K562 (cell line): ENCODE results near the gene PYGL. TPM values are rescaled to one million over a fixed set of nuclear protein-coding genes. Genes with fewer than 3 reads are reported as not detected.
A peak's percentile ranks its signal among the peaks of the same experiment; 100 is the strongest.

Experiments
- ARNT ChIP-seq, 2 experiments: fragments of 450-650 bp; IDR thresholded peaks; 2 replicates each; pipeline ENCODE4 v1.6.1; 2016; ENCODE audit warnings: mild to moderate bottlenecking in 1 of 2
- ATF7 ChIP-seq: fragments of 450-650 bp; IDR thresholded peaks from 2 replicates; pipeline ENCODE4 v1.7.1; 2014; ENCODE audit warnings: mild to moderate bottlenecking, moderate library complexity
- CXXC5 ChIP-seq: fragments of 250-450 bp; sonication (Bioruptor Pico); IDR thresholded peaks from 2 replicates; pipeline ENCODE4 v1.8.0; 2022; ENCODE audit warnings: inconsistent platforms, mild to moderate bottlenecking, moderate library complexity
- DMBX1 ChIP-seq: fragments of 250-450 bp; sonication (Bioruptor Pico); IDR thresholded peaks from 2 replicates; pipeline ENCODE4 v1.8.0; 2022; ENCODE audit warnings: inconsistent platforms, mild to moderate bottlenecking, moderate library complexity, borderline replicate concordance
- ETV5 ChIP-seq: sonication (generic); formaldehyde crosslinking; IDR thresholded peaks from 2 replicates; pipeline ENCODE4 v1.4.0; 2020; ENCODE audit warnings: low read depth, mild to moderate bottlenecking, missing genetic modification reagents
- EWSR1 ChIP-seq: fragments of 450-650 bp; IDR thresholded peaks from 2 replicates; pipeline ENCODE4 v1.6.1; 2018; ENCODE audit warnings: borderline replicate concordance, mild to moderate bottlenecking, low read depth, moderate library complexity; ENCODE audit not compliant: partially characterized antibody
- FOSL1 ChIP-seq: fragments of 200-800 bp; sonication (Bioruptor generic); conservative IDR thresholded peaks from 2 replicates; pipeline ENCODE4 v1.6.1; 2016; ENCODE audit warnings: missing genetic modification characterization, missing compliant biosample characterization
- HDAC2 ChIP-seq: fragments of 450-650 bp; IDR thresholded peaks from 2 replicates; pipeline ENCODE4 v1.6.1; 2016; ENCODE audit warnings: mild to moderate bottlenecking
- MYNN ChIP-seq, 2 experiments: sonication (generic); formaldehyde crosslinking in 1 of 2; IDR thresholded peaks; 2 replicates each; pipeline versions ENCODE4 v1.5.0 to v1.6.1; 2016 to 2020; ENCODE audit warnings: antibody characterized with exemption in 1 of 2, missing genetic modification reagents in 1 of 2
- NR2C1 ChIP-seq, 2 experiments: fragments of 450-650 bp; IDR thresholded peaks; 2 replicates each; pipeline ENCODE4 v1.6.1; 2017; ENCODE audit warnings: mild to moderate bottlenecking in 2 of 2, antibody characterized with exemption in 1 of 2, inconsistent platforms in 1 of 2, missing compliant biosample characterization in 1 of 2, missing genetic modification characterization in 1 of 2
- PHF20 ChIP-seq: fragments of 450-650 bp; IDR thresholded peaks from 2 replicates; pipeline ENCODE4 v1.6.1; 2018; ENCODE audit not compliant: partially characterized antibody
- POLR2AphosphoS5 ChIP-seq: IDR thresholded peaks from 2 replicates; pipeline ENCODE4 v1.6.1; 2011; ENCODE audit warnings: mild to moderate bottlenecking, low read depth, low read length, moderate library complexity; ENCODE audit not compliant: control insufficient read depth, insufficient read depth
- PRPF4 ChIP-seq: fragments of 200-400 bp; formaldehyde crosslinking; IDR thresholded peaks from one replicate; pipeline ENCODE4 v1.6.1; 2017; ENCODE audit warnings: low read length, low read depth, mild to moderate bottlenecking; ENCODE audit not compliant: insufficient read depth, poor library complexity, severe bottlenecking
- RAD21 ChIP-seq, 2 experiments: fragments of 250-450 bp in 1 of 2; fragments of 450-650 bp in 1 of 2; sonication (Bioruptor Pico) in 1 of 2; formaldehyde crosslinking in 1 of 2; IDR thresholded peaks in 1 of 2; conservative IDR thresholded peaks in 1 of 2; 2 replicates each; pipeline versions ENCODE4 v1.4.0 to v1.8.0; 2020 to 2022; ENCODE audit warnings: mild to moderate bottlenecking in 2 of 2, moderate library complexity in 1 of 2
- SIRT6 ChIP-seq: IDR thresholded peaks from one replicate; pipeline ENCODE4 v1.6.1; 2012; ENCODE audit warnings: low read depth, mild to moderate bottlenecking, control low read depth, inconsistent platforms, low read length, moderate library complexity
- TAL1 ChIP-seq: fragments of 450-650 bp; IDR thresholded peaks from 2 replicates; pipeline ENCODE4 v1.6.1; 2016; ENCODE audit warnings: mild to moderate bottlenecking
- TCF7 ChIP-seq: sonication (generic); IDR thresholded peaks from 2 replicates; pipeline ENCODE4 v1.6.1; 2016; ENCODE audit warnings: antibody characterized with exemption, borderline replicate concordance
- ZBTB1 ChIP-seq: sonication (generic); formaldehyde crosslinking; IDR thresholded peaks from 2 replicates; pipeline ENCODE4 v1.8.1; 2023; ENCODE audit warnings: missing genetic modification reagents, low read depth, mild to moderate bottlenecking, borderline replicate concordance
- ZNF174 ChIP-seq: fragments of 250-450 bp; sonication (Bioruptor Pico); IDR thresholded peaks from 2 replicates; pipeline ENCODE4 v1.4.0; 2020; ENCODE audit warnings: mild to moderate bottlenecking
- ZNF699 ChIP-seq: fragments of 250-450 bp; sonication (Bioruptor Pico); IDR thresholded peaks from 2 replicates; pipeline ENCODE4 v1.8.0; 2021; ENCODE audit warnings: mild to moderate bottlenecking, moderate library complexity; ENCODE audit not compliant: insufficient replicate concordance
- ZNF766 ChIP-seq: fragments of 200-800 bp; sonication (Bioruptor generic); conservative IDR thresholded peaks from 2 replicates; pipeline ENCODE4 v1.6.1; 2016; ENCODE audit warnings: missing genetic modification characterization, missing compliant biosample characterization
- polyA plus RNA-seq, 8 experiments: library from polyadenylated mRNA; depleted of rRNA in 4 of 8; stranded (reverse) in 5 of 8; unstranded in 3 of 8; fragments of >200 nt; fragmentation: Nextera tagmentation in 2 of 8; fragmentation: Illumina TruSeq in 1 of 8; extraction: Ambion mirVana in 2 of 8; extraction: Trizol in 1 of 8; gene quantifications; 2 replicates each; pipeline versions ENCODE4 v1.2.1 to v1.2.3, GENCODE V29; 2011 to 2014; ENCODE audit warnings: inconsistent platforms in 1 of 8, missing spikeins in 1 of 8
- total RNA-seq, 7 experiments: library from RNA; depleted of rRNA in 6 of 7; stranded (reverse); fragments of >200 nt in 6 of 7; fragmentation: Illumina TruSeq in 2 of 7; extraction: Trizol in 2 of 7; gene quantifications; 2 replicates each; pipeline versions ENCODE4 v1.2.1 to v1.2.3, GENCODE V29; 2011 to 2021; ENCODE audit warnings: low replicate concordance in 1 of 7
- TF ChIP-seq, protein P1 (sequence below): fragments of 450-650 bp; IDR thresholded peaks from 2 replicates; pipeline ENCODE4 v1.6.1; 2016; ENCODE audit warnings: missing biosample characterization, missing genetic modification characterization
- TF ChIP-seq, protein P2 (sequence below): fragments of 450-650 bp; formaldehyde crosslinking; conservative IDR thresholded peaks from 2 replicates; pipeline ENCODE4 v1.4.0; 2022; ENCODE audit warnings: mild to moderate bottlenecking, missing genetic modification characterization
- TF ChIP-seq, protein P3 (sequence below): sonication (generic); formaldehyde crosslinking; IDR thresholded peaks from 2 replicates; pipeline ENCODE4 v1.5.0; 2020; ENCODE audit warnings: missing genetic modification reagents

Gene PYGL
- total and polyA plus RNA-seq, 9 of the 15 experiments (the other 6 are each of a cell fraction or from before 2014, with no cell fraction given): 3.5 to 17.9 (median 13.1) TPM

DNA sequence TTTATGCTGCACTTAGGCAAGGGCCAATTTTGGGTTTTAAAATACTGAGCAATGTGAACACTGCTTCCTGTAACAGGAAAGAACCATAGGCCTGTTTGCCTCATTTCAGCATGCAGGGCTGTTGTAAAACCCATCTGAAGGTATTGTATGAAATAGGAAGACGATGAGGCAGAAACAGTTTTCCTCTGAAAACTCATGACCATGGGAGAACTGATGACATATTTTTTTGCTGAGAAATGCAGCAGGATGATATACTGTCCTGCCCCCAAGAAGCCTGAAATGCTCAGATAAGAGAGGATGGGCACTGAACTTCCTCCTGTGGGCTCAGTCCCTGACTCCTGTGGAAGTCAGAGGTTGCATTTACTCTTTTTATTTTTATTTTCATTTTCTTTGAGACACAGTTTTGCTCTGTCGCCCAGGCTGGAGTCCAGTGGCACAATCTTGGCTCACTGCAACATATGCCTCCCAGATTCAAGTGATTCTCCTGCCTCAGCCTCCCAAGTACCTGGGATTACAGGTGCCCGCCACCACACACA, 17.4 kb downstream of the PYGL start (continued):
- TF ChIP-seq TCF7: no peak
- TF ChIP-seq ARNT (IDR thresholded peaks at IDR 0.05): peak in 1 of 2 experiments; percentile 61; a peak in 1 of 4 replicates
- TF ChIP-seq RAD21 (CRISPR knock-in tag; conservative IDR thresholded peaks at IDR 0.05 in 1 of 2, IDR thresholded peaks at IDR 0.05 in 1 of 2): 0 out of 4 replicates have a peak, but pooled peaks of 1 of the 2 experiments have one; percentile 15
- no peak for TF ChIP-seq SIRT6
- TF ChIP-seq POLR2AphosphoS5: peak; percentile 50; the same call in 1 of the 2 replicates
- TF ChIP-seq, protein P1, sequence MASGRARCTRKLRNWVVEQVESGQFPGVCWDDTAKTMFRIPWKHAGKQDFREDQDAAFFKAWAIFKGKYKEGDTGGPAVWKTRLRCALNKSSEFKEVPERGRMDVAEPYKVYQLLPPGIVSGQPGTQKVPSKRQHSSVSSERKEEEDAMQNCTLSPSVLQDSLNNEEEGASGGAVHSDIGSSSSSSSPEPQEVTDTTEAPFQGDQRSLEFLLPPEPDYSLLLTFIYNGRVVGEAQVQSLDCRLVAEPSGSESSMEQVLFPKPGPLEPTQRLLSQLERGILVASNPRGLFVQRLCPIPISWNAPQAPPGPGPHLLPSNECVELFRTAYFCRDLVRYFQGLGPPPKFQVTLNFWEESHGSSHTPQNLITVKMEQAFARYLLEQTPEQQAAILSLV (tag): no peak
- TF ChIP-seq, protein P2, sequence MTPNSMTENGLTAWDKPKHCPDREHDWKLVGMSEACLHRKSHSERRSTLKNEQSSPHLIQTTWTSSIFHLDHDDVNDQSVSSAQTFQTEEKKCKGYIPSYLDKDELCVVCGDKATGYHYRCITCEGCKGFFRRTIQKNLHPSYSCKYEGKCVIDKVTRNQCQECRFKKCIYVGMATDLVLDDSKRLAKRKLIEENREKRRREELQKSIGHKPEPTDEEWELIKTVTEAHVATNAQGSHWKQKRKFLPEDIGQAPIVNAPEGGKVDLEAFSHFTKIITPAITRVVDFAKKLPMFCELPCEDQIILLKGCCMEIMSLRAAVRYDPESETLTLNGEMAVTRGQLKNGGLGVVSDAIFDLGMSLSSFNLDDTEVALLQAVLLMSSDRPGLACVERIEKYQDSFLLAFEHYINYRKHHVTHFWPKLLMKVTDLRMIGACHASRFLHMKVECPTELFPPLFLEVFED (CRISPR knock-in tag): 0 out of 2 replicates have a peak, but pooled peaks have one; percentile 14
- peak; percentile 21; the same call in 1 of the 2 replicates for TF ChIP-seq DMBX1 (CRISPR knock-in tag)
- TF ChIP-seq MYNN (IDR thresholded peaks at IDR 0.05): peak; percentile 71
- TF ChIP-seq MYNN (CRISPR knock-in tag; IDR thresholded peaks at IDR 0.05): no peak
- peak; percentile 74 for TF ChIP-seq ZNF766
- TF ChIP-seq, protein P3, sequence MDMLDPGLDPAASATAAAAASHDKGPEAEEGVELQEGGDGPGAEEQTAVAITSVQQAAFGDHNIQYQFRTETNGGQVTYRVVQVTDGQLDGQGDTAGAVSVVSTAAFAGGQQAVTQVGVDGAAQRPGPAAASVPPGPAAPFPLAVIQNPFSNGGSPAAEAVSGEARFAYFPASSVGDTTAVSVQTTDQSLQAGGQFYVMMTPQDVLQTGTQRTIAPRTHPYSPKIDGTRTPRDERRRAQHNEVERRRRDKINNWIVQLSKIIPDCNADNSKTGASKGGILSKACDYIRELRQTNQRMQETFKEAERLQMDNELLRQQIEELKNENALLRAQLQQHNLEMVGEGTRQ: no peak
- TF ChIP-seq NR2C1 (IDR thresholded peaks at IDR 0.05): no peak
- TF ChIP-seq NR2C1 (tag; IDR thresholded peaks at IDR 0.05): 0 out of 2 replicates have a peak, but pooled peaks have one; percentile 60
- TF ChIP-seq ZBTB1: no peak
- TF ChIP-seq TAL1: peak; percentile 81
- peak; percentile 69; the same call in 1 of the 2 replicates for TF ChIP-seq ETV5 (CRISPR knock-in tag)
- peak; percentile 61 for TF ChIP-seq ATF7
- TF ChIP-seq PRPF4: no peak
- 0 out of 2 replicates have a peak, but pooled peaks have one; percentile 14 for TF ChIP-seq HDAC2
- TF ChIP-seq EWSR1: no peak
- TF ChIP-seq CXXC5: peak; percentile 30; the same call in 1 of the 2 replicates
- TF ChIP-seq FOSL1: peak; percentile 43; the same call in 1 of the 2 replicates
- TF ChIP-seq ZNF699 (CRISPR knock-in tag): no peak
- TF ChIP-seq PHF20: no peak
- TF ChIP-seq ZNF174: no peak
